GM21447 (cell line): ENCODE results near the gene INO80B.
A peak's percentile ranks its signal among the peaks of the same experiment; 100 is the strongest.

Experiments used
- ATAC-seq: cut with Tn5 transposase; IDR thresholded peaks from one replicate; pipeline ENCODE4 v1.9.1; 2021; ENCODE audit not compliant: unreplicated experiment

Gene INO80B

GRCh38 chr2:74500578-74500946 is 45.7 kb downstream of the INO80B start:
- ATAC-seq = no peak

- no peak for ATAC-seq
Measured at GRCh38 chr2:74501335-74502071, 46.6 kb downstream of the INO80B start.

GRCh38 chr2:74502147-74502719 is 47.3 kb downstream of the INO80B start:
- ATAC-seq = no peak

- ATAC-seq = peak; percentile 26
Measured at GRCh38 chr2:74502720-74503505, 48.0 kb downstream of the INO80B start.

GRCh38 chr2:74503506-74504475 is 48.9 kb downstream of the INO80B start:
- no peak for ATAC-seq

- no peak for ATAC-seq
Measured at GRCh38 chr2:74504591-74504990, 49.7 kb downstream of the INO80B start.

GRCh38 chr2:74505448-74506246 is 50.8 kb downstream of the INO80B start:
- no peak for ATAC-seq

- ATAC-seq = peak; percentile 91
Measured at GRCh38 chr2:74507145-74507925, 52.4 kb downstream of the INO80B start, which contains the start of gene PCGF1. TSS of gene PCGF1 (minus strand) at chr2:74507695. CDS start at chr2:74507668, 27 bp downstream.
